HepG2 (cell line): Measurements from ENCODE around the gene TTC31. TPM values are rescaled to one million over a fixed set of nuclear protein-coding genes. Genes with fewer than 3 reads are reported as not detected.

Source experiments
- ADNP ChIP-seq: sonication (generic); formaldehyde crosslinking; IDR thresholded peaks from 2 replicates; pipeline ENCODE4 v1.4.0; 2020; ENCODE audit warnings: missing genetic modification reagents
- BORCS8-MEF2B ChIP-seq: sonication (generic); formaldehyde crosslinking; IDR thresholded peaks from 2 replicates; pipeline ENCODE4 v1.8.0; 2022; ENCODE audit warnings: mild to moderate bottlenecking, missing genetic modification reagents
- CREB1 ChIP-seq, 2 experiments: fragments of 450-650 bp in 1 of 2; IDR thresholded peaks; 2 replicates each; pipeline ENCODE4 v1.6.1; 2016 to 2017; ENCODE audit warnings: control low read depth in 1 of 2, mild to moderate bottlenecking in 1 of 2, missing compliant biosample characterization in 1 of 2, missing genetic modification characterization in 1 of 2
- EED ChIP-seq: sonication (generic); formaldehyde crosslinking; IDR thresholded peaks from 2 replicates; pipeline ENCODE4 v1.5.0; 2020; ENCODE audit warnings: mild to moderate bottlenecking, missing genetic modification reagents
- KLF13 ChIP-seq: sonication (generic); formaldehyde crosslinking; IDR thresholded peaks from 2 replicates; pipeline ENCODE4 v1.4.0; 2020; ENCODE audit warnings: mild to moderate bottlenecking, missing genetic modification reagents
- NFKBIZ ChIP-seq: IDR thresholded peaks from 2 replicates; pipeline ENCODE4 v1.6.1; 2018; ENCODE audit warnings: missing genetic modification reagents, missing compliant biosample characterization
- NKX3-1 ChIP-seq: sonication (generic); formaldehyde crosslinking; IDR thresholded peaks from 2 replicates; pipeline ENCODE4 v1.5.0; 2020; ENCODE audit warnings: missing genetic modification reagents
- POGZ ChIP-seq: sonication (generic); formaldehyde crosslinking; IDR thresholded peaks from 2 replicates; pipeline ENCODE4 v1.4.0; 2020; ENCODE audit warnings: mild to moderate bottlenecking, missing genetic modification reagents
- RNF2 ChIP-seq: fragments of 450-650 bp; conservative IDR thresholded peaks from 2 replicates; pipeline ENCODE4 v1.6.1; 2016; ENCODE audit warnings: low read depth
- SIX4 ChIP-seq: sonication (generic); formaldehyde crosslinking; IDR thresholded peaks from 2 replicates; pipeline ENCODE4 v1.4.0; 2020; ENCODE audit warnings: missing genetic modification reagents
- SP2 ChIP-seq: sonication (generic); formaldehyde crosslinking; IDR thresholded peaks from 2 replicates; pipeline ENCODE4 v1.5.1; 2020; ENCODE audit warnings: mild to moderate bottlenecking, missing genetic modification reagents
- ZBTB38 ChIP-seq: sonication (generic); formaldehyde crosslinking; IDR thresholded peaks from 2 replicates; pipeline ENCODE4 v1.5.1; 2020; ENCODE audit warnings: mild to moderate bottlenecking, missing genetic modification reagents
- ZBTB40 ChIP-seq, 2 experiments: fragments of 450-650 bp in 1 of 2; sonication (generic) in 1 of 2; formaldehyde crosslinking in 1 of 2; IDR thresholded peaks; 2 replicates each; pipeline versions ENCODE4 v1.6.1 to v1.8.0; 2016 to 2022; ENCODE audit warnings: antibody characterized with exemption in 1 of 2, mild to moderate bottlenecking in 1 of 2, missing genetic modification reagents in 1 of 2
- polyA plus RNA-seq, 8 experiments: library from polyadenylated mRNA; depleted of rRNA in 3 of 8; stranded (reverse) in 7 of 8; unstranded in 1 of 8; fragments of >200 nt; fragmentation: Illumina TruSeq in 4 of 8; extraction: Trizol in 4 of 8; gene quantifications; 2 replicates each; pipeline versions ENCODE4 v1.2.1 to v1.2.3, GENCODE V29; 2011 to 2016; ENCODE audit warnings: low read depth in 4 of 8, missing spikeins in 1 of 8, mixed read lengths in 1 of 8; ENCODE audit not compliant: insufficient read depth in 1 of 8
- total RNA-seq, 5 experiments: library from RNA; depleted of rRNA; stranded (reverse); fragments of >200 nt; fragmentation: Illumina TruSeq; extraction: Trizol; gene quantifications; 2 replicates each; pipeline ENCODE4 v1.2.3, GENCODE V29; 2016; ENCODE audit warnings: low read depth in 1 of 5
- TF ChIP-seq, protein P1 (sequence below): sonication (generic); formaldehyde crosslinking; IDR thresholded peaks from 2 replicates; pipeline ENCODE4 v1.8.1; 2023; ENCODE audit warnings: mild to moderate bottlenecking, moderate library complexity, missing genetic modification reagents
- TF ChIP-seq, protein P2 (sequence below): IDR thresholded peaks from 2 replicates; pipeline ENCODE4 v1.6.1; 2016; ENCODE audit warnings: missing genetic modification reagents, missing compliant biosample characterization
- TF ChIP-seq, protein P3 (sequence below): sonication (generic); formaldehyde crosslinking; IDR thresholded peaks from 2 replicates; pipeline ENCODE4 v1.8.1; 2023; ENCODE audit warnings: mild to moderate bottlenecking, missing genetic modification reagents

TTC31 gene
- total and polyA plus RNA-seq, 2 of the 13 experiments (the other 11 are each of a cell fraction or from before 2014, with no cell fraction given): 28.3 to 39.5 TPM

- peak; percentile 55 for TF ChIP-seq ZBTB40 (IDR thresholded peaks at IDR 0.05)
- TF ChIP-seq ZBTB40 (CRISPR knock-in tag; IDR thresholded peaks at IDR 0.05): peak; percentile 64; the same call in 1 of the 2 replicates
- no peak for TF ChIP-seq ADNP
- TF ChIP-seq, protein P1, sequence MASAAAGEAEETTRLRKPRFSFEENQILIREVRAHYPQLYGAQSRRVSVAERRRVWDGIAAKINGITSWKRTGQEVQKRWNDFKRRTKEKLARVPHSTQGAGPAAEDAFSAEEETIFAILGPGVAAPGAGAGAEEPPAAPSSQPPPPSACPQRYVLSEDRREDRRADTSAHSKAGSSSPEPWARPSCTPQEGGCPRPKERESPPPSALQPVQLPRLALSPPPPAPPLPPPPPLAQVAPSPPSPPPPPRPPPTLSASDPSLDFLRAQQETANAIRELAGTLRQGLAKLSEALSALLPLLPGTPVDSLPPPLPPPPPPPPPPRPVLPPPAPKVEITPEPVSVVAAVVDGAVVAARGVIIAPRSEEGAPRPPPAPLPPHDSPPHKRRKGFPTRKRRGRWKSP: peak; percentile 85
- TF ChIP-seq KLF13: no peak
- TF ChIP-seq SIX4 (CRISPR knock-in tag): peak; percentile 91
- peak; percentile 79 for TF ChIP-seq BORCS8-MEF2B
- 0 out of 2 replicates have a peak, but pooled peaks have one; percentile 73 for TF ChIP-seq NKX3-1
- TF ChIP-seq, protein P2, sequence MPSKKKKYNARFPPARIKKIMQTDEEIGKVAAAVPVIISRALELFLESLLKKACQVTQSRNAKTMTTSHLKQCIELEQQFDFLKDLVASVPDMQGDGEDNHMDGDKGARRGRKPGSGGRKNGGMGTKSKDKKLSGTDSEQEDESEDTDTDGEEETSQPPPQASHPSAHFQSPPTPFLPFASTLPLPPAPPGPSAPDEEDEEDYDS (CRISPR knock-in tag): peak; percentile 90
- TF ChIP-seq EED (CRISPR knock-in tag): no peak; the same call in 1 of the 2 replicates
- TF ChIP-seq, protein P3, sequence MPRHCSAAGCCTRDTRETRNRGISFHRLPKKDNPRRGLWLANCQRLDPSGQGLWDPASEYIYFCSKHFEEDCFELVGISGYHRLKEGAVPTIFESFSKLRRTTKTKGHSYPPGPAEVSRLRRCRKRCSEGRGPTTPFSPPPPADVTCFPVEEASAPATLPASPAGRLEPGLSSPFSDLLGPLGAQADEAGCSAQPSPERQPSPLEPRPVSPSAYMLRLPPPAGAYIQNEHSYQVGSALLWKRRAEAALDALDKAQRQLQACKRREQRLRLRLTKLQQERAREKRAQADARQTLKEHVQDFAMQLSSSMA (CRISPR knock-in tag): peak; percentile 79; the same call in 1 of the 2 replicates
- TF ChIP-seq CREB1 (IDR thresholded peaks at IDR 0.05): no peak
- peak; percentile 91 for TF ChIP-seq CREB1 (CRISPR knock-in tag; IDR thresholded peaks at IDR 0.05)
- TF ChIP-seq NFKBIZ (CRISPR knock-in tag): peak; percentile 29
- TF ChIP-seq POGZ (CRISPR knock-in tag): no peak; the same call in 1 of the 2 replicates
- TF ChIP-seq ZBTB38 (CRISPR knock-in tag): no peak; the same call in 1 of the 2 replicates
- peak; percentile 67 for TF ChIP-seq SP2
- no peak for TF ChIP-seq RNF2
Observed at GRCh38 chr2:74482801-74483674, at the start of gene TTC31, which contains the start of gene CCDC142 (continued).
